Activated CD4-positive, alpha-beta T cell treated with anti-CD3 and anti-CD28 coated beads, Interleukin-2, amount 50 U/mL, for 1 hour (primary cell): ENCODE measurements around the gene IFI27L2.
A peak's percentile ranks its signal among the peaks of the same experiment; 100 is the strongest.
"Not testable (repeated sequence)": the region's sequence is repeated elsewhere in the genome, so short reads cannot be mapped to it uniquely, and the experiment has no call there.

Experiments
- DNase-seq: peaks from one replicate; pipeline ENCODE4 v3.0.0-alpha.2; 2020

Gene IFI27L2

GRCh38 chr14:94129111-94129757 is at the start of gene IFI27L2:
Gene IFI27L2 (minus strand): TSS chr14:94129604. CDS start chr14:94129564, 40 bp downstream.
- DNase-seq: peak; percentile 55

GRCh38 chr14:94177806-94178205 is 48.4 kb upstream of the IFI27L2 start:
- DNase-seq: no peak

- DNase-seq: no peak
Observed at GRCh38 chr14:94176808-94177207, 47.4 kb upstream of the IFI27L2 start.

GRCh38 chr14:94175747-94176146 is 46.3 kb upstream of the IFI27L2 start:
- DNase-seq: no peak

- DNase-seq: peak; percentile 7
Observed at GRCh38 chr14:94175011-94175745, 45.8 kb upstream of the IFI27L2 start.

- no peak for DNase-seq
Observed at GRCh38 chr14:94174604-94175010, 45.2 kb upstream of the IFI27L2 start.

GRCh38 chr14:94173885-94174603 is 44.6 kb upstream of the IFI27L2 start, which contains the start of gene PPP4R4:
Gene PPP4R4 (plus strand): TSS chr14:94174322. CDS start chr14:94174466, 144 bp downstream.
- peak; percentile 84 for DNase-seq

- DNase-seq: no peak
Observed at GRCh38 chr14:94173471-94173884, 44.1 kb upstream of the IFI27L2 start.

- DNase-seq: no peak
Observed at GRCh38 chr14:94172545-94172944, 43.1 kb upstream of the IFI27L2 start.

- no peak for DNase-seq
Observed at GRCh38 chr14:94171208-94171607, 41.8 kb upstream of the IFI27L2 start.

GRCh38 chr14:94170136-94170535 is 40.7 kb upstream of the IFI27L2 start:
- no peak for DNase-seq

GRCh38 chr14:94165744-94166143 is 36.3 kb upstream of the IFI27L2 start:
- no peak for DNase-seq

GRCh38 chr14:94164685-94165431 is 35.5 kb upstream of the IFI27L2 start:
- DNase-seq: no peak

- DNase-seq: no peak
Observed at GRCh38 chr14:94163796-94164195, 34.4 kb upstream of the IFI27L2 start.

- DNase-seq: no peak
Observed at GRCh38 chr14:94162466-94162865, 33.1 kb upstream of the IFI27L2 start.

- DNase-seq: no peak
Observed at GRCh38 chr14:94161981-94162380, 32.6 kb upstream of the IFI27L2 start.

- no peak for DNase-seq
Observed at GRCh38 chr14:94161058-94161457, 31.7 kb upstream of the IFI27L2 start.

GRCh38 chr14:94158239-94158883 is 29.0 kb upstream of the IFI27L2 start:
- DNase-seq: peak; percentile 18

- no peak for DNase-seq
Observed at GRCh38 chr14:94157197-94157596, 27.8 kb upstream of the IFI27L2 start.

- DNase-seq: not testable (repeated sequence)
Observed at GRCh38 chr14:94156143-94156542, 26.7 kb upstream of the IFI27L2 start.

GRCh38 chr14:94153750-94154342 is 24.4 kb upstream of the IFI27L2 start:
- no peak for DNase-seq

- no peak for DNase-seq
Observed at GRCh38 chr14:94152676-94153075, 23.3 kb upstream of the IFI27L2 start.
